Measurements from ENCODE around the gene MAPK14. TPM values are rescaled to one million over a fixed set of nuclear protein-coding genes. Genes with fewer than 3 reads are reported as not detected.
A peak's percentile ranks its signal among the peaks of the same experiment; 100 is the strongest.

Gene MAPK14
- total and polyA plus RNA-seq, 9 of the 15 experiments (the other 6 are each of a cell fraction or from before 2014, with no cell fraction given), result 8.8 to 62.7 (median 35.5) TPM

- TF ChIP-seq, protein P1, sequence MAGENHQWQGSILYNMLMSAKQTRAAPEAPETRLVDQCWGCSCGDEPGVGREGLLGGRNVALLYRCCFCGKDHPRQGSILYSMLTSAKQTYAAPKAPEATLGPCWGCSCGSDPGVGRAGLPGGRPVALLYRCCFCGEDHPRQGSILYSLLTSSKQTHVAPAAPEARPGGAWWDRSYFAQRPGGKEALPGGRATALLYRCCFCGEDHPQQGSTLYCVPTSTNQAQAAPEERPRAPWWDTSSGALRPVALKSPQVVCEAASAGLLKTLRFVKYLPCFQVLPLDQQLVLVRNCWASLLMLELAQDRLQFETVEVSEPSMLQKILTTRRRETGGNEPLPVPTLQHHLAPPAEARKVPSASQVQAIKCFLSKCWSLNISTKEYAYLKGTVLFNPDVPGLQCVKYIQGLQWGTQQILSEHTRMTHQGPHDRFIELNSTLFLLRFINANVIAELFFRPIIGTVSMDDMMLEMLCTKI (IDR thresholded peaks at IDR 0.05; ENCODE audit: partially characterized antibody), result no peak
- TF ChIP-seq ZNF354B (CRISPR knock-in tag; IDR thresholded peaks at IDR 0.05) (no peak), ELF4 (CRISPR knock-in tag; IDR thresholded peaks at IDR 0.05) (no peak), KDM2B (CRISPR knock-in tag; IDR thresholded peaks at IDR 0.05) (no peak), MYNN (IDR thresholded peaks at IDR 0.05) (0 out of 2 replicates have a peak, but pooled peaks have one; percentile 34), MYNN (CRISPR knock-in tag; IDR thresholded peaks at IDR 0.05) (no peak), NR4A1 (CRISPR knock-in tag; IDR thresholded peaks at IDR 0.05) (0 out of 2 replicates have a peak, but pooled peaks have one; percentile 57), NR4A1 (tag; IDR thresholded peaks at IDR 0.05) (no peak), KHSRP (IDR thresholded peaks at IDR 0.05) (no peak), MEF2A (IDR thresholded peaks at IDR 0.05; ENCODE audit: control insufficient read depth, low read depth, low read length) (no peak), NCOA6 (IDR thresholded peaks at IDR 0.05) (no peak), TCFL5 (CRISPR knock-in tag; conservative IDR thresholded peaks at IDR 0.05) (no peak), ZNF583 (CRISPR knock-in tag; IDR thresholded peaks at IDR 0.05) (no peak), TCF7L2 (IDR thresholded peaks at IDR 0.05; ENCODE audit: low read depth, low read length) (no peak), EWSR1 (IDR thresholded peaks at IDR 0.05; ENCODE audit: borderline replicate concordance, low read depth, partially characterized antibody) (no peak), ZNF589 (CRISPR knock-in tag; IDR thresholded peaks at IDR 0.05; ENCODE audit: low read depth) (no peak), U2AF2 (optimal IDR thresholded peaks at IDR 0.05; ENCODE audit: low read depth, low read length) (no peak), SIRT6 (IDR thresholded peaks at IDR 0.05; ENCODE audit: low read depth, low read length) (no peak), MCM5 (IDR thresholded peaks at IDR 0.05; ENCODE audit: low read depth) (no peak)
- TF ChIP-seq, protein P2, sequence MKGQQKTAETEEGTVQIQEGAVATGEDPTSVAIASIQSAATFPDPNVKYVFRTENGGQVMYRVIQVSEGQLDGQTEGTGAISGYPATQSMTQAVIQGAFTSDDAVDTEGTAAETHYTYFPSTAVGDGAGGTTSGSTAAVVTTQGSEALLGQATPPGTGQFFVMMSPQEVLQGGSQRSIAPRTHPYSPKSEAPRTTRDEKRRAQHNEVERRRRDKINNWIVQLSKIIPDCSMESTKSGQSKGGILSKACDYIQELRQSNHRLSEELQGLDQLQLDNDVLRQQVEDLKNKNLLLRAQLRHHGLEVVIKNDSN (CRISPR knock-in tag; IDR thresholded peaks at IDR 0.05), result peak; percentile 46
- TF ChIP-seq, protein P3, sequence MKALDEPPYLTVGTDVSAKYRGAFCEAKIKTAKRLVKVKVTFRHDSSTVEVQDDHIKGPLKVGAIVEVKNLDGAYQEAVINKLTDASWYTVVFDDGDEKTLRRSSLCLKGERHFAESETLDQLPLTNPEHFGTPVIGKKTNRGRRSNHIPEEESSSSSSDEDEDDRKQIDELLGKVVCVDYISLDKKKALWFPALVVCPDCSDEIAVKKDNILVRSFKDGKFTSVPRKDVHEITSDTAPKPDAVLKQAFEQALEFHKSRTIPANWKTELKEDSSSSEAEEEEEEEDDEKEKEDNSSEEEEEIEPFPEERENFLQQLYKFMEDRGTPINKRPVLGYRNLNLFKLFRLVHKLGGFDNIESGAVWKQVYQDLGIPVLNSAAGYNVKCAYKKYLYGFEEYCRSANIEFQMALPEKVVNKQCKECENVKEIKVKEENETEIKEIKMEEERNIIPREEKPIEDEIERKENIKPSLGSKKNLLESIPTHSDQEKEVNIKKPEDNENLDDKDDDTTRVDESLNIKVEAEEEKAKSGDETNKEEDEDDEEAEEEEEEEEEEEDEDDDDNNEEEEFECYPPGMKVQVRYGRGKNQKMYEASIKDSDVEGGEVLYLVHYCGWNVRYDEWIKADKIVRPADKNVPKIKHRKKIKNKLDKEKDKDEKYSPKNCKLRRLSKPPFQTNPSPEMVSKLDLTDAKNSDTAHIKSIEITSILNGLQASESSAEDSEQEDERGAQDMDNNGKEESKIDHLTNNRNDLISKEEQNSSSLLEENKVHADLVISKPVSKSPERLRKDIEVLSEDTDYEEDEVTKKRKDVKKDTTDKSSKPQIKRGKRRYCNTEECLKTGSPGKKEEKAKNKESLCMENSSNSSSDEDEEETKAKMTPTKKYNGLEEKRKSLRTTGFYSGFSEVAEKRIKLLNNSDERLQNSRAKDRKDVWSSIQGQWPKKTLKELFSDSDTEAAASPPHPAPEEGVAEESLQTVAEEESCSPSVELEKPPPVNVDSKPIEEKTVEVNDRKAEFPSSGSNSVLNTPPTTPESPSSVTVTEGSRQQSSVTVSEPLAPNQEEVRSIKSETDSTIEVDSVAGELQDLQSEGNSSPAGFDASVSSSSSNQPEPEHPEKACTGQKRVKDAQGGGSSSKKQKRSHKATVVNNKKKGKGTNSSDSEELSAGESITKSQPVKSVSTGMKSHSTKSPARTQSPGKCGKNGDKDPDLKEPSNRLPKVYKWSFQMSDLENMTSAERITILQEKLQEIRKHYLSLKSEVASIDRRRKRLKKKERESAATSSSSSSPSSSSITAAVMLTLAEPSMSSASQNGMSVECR (CRISPR knock-in tag; IDR thresholded peaks at IDR 0.05), result peak; percentile 43; the same call in 1 of the 2 replicates
Measured at GRCh38 chr6:36120979-36121786, 93.6 kb downstream of the MAPK14 start (continued).
